HS-27A (cell line): ENCODE measurements around the gene CCDC188.
"Not testable (repeated sequence)": the region's sequence is repeated elsewhere in the genome, so short reads cannot be mapped to it uniquely, and the experiment has no call there.

Source experiments
- DNase-seq: peaks from one replicate; pipeline ENCODE4 v3.0.0-alpha.2; 2012; ENCODE audit warnings: low read depth, missing footprints

The CCDC188 gene

DNA sequence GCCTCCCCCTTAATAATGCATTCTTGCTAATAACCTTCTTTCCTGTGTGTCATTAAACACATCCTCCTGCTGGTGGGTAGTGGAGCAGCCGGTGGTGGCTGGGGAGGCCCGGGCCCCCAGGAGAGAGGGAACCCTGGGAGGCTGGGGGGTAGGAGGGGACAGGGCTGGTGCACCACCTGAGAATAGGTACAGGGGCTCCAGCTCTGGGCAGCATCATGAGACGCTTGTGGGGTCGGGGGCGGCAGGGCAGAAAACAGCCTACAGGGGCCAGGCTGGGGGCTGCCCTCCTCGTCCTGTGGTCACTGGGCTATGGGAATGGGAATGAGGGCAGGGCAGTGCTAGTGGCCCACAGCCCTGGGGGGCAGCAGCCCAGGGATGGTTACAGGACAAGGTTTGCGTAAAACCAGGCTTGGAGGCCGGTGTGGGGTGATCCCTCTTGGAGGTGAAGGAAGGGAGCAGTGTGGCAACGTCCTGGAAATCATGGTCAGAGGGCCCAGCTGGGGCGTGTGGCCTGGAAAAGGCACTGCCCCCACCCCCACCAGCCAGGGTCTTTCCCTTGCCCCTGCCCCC is 18.5 kb upstream of the CCDC188 start:
- DNase-seq: no peak

GRCh38 chr22:20167643-20168322 is 16.9 kb upstream of the CCDC188 start:
- DNase-seq: no peak

DNA sequence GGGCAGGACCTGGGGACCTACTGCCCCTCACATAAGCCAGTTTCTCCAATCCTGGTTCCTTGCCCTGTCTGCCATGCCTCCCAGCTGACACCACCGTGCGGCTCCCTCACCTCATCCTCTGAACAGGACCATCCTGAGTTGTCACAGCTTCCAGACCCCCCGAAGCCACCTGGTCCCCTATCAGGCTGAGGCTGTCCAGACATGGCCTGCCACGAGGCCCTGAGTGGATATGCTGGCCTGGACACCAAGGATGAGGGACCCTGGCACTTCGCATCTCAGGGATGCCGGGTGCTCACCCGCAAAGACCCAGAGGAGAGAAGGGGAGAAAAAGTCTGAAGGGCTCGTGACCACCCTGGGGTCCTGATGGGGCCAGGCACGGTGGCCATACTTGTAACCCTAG is 15.8 kb upstream of the CCDC188 start:
- DNase-seq: no peak

DNA sequence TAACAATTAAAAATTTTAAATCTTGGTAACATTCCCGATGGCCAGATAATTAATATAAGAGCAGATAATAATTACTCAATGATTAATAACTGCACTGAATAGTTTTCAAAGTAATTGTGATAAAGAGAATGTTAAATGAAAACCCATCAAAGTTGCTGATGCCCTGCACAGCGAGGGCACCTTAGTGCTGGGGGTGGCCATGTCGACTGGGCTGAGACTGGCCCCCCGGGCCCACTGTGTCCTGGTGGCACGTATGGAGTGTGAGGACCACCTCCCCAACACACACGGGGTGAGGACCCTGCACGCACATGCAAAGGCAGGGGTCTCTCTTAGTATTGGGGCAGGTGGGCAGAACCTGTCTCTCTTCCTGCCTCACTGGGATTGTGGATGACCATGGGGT is 15.1 kb upstream of the CCDC188 start:
- no peak for DNase-seq

DNA sequence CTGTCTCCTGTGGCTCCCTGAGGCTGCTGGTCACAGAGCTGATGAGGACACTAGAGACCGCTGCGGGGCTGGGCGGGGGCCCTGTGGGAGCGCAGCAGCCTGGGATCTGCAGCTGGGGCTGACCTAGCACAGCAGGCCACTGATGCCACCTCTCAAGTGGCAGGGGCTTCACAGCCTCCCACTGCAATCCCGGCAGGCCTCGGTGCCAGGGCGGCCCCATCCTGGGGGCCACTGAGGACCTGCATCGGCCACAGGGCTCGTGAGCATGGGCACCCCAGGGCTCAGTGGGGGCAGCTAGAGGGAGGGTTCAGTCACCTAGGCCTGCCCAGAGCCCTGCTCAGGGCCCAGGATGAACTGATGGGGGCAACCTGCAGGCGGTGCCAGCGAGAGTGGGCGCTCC is 14.6 kb upstream of the CCDC188 start:
- no peak for DNase-seq

GRCh38 chr22:20164863-20165262 is 14.0 kb upstream of the CCDC188 start:
- DNase-seq: no peak

DNA sequence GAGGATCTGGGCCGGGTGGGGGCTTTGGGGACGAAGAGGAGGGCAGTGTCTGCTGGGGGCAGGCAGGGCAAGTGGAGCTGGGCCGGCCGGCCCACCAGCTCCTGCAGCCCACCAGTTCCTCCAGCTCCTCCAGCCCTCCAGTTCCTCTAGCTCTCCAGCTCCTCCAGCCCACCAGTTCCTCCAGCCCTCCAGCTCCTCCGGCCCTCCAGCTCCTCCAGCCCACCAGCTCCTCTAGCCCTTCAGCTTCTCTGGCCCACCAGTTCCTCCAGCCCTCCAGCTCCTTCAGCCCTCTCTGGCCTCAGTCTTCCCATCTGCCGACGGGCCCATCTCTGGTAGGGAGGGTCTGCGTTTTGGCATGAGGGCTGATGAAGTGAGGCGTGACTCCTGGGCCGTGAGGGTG is 9.2 kb upstream of the CCDC188 start:
- DNase-seq: no peak

DNA sequence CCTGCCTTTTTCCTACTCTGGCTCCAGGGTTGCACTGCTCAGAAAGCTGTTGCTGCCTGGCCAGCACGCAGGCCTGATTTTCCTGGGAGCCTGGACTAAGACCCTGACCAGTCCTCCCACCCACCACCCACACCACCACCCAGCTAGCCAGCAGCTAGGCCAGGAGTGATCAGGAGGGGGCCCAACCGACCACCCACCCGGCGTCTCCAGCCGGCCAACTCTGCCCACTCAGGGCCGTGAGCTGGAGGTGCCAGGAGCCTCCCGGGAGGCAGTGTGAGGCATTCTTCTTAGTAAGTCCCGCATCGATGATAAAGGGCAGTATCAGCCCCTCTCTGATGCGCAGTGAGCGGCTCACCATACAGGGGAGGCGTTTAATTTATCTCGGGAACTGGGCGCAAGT is 8.7 kb upstream of the CCDC188 start:
- DNase-seq: not testable (repeated sequence)

- DNase-seq: no peak
Observed at GRCh38 chr22:20159076-20159475, 8.2 kb upstream of the CCDC188 start.

DNA sequence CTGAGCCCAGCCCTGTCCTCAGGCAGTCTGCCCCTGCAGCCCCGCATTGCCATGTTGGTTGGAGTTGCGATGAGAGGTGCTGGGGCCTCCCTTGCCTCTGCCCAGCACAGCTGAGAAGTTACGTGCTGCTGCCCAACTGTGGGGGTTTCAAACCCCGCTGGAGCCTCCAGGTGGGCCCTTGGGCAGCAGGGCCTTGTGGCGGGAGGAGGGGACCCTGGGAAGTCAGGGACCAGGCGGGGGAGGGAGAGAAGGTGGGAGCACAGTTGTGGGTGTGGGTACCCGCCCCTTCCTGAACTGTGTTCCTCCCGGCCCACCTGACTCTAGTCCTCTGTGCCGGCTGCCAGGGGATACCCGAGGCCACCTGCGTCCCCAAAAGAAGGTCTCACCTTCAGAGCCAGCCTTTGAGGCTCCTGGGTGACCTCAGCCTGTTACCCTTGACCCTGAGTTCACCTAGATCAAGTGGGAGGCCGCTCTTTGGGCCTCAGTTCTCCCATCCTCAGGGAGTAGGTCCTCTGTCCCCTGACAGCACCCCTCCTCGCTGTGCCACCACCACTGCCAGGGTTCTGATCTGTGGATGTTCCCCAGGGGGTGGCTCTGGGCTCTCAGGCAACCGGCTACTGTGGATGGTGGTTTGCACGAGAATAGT is 7.7 kb upstream of the CCDC188 start:
- no peak for DNase-seq

DNA sequence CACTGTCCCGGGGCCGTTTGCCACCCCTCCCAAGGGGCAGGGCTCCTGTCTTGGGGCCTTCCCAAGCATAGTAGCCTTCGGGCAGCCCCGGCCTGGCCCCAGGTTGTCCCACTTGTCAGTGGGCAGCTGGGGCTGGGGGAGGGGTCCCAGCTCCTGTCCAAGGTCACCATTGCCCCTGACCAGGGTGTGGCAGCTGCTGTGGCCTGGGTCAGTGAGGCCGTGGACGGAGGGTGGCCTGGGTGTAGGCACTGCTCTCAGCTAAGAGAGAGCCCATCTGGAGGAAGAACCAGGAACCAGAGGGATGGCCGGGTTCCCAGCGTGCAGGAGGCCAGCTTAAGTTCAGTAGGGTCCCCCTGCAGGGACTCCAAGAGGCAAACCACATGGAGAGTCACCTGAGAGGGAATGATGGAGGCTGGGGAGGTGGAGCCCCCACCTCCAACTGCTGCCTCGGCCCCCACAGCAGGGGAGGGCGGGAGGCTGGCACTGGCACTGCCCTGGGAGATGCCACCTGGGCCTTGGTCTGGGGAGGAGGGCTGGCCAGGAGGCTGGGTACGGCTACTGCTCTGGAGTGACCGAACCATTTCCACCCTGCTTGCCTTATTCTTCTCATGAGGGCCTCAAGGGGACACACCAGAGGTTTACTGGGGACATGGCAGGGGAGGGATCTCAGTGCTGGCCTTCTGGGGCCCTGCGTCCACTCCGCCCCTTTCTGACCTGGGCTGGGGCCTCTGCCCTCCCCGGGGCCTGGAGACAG is 6.8 kb upstream of the CCDC188 start:
- no peak for DNase-seq

- peak; percentile 34 for DNase-seq
Observed at GRCh38 chr22:20156611-20157429, 6.0 kb upstream of the CCDC188 start.

GRCh38 chr22:20156042-20156389 is 5.2 kb upstream of the CCDC188 start:
- DNase-seq: no peak

DNA sequence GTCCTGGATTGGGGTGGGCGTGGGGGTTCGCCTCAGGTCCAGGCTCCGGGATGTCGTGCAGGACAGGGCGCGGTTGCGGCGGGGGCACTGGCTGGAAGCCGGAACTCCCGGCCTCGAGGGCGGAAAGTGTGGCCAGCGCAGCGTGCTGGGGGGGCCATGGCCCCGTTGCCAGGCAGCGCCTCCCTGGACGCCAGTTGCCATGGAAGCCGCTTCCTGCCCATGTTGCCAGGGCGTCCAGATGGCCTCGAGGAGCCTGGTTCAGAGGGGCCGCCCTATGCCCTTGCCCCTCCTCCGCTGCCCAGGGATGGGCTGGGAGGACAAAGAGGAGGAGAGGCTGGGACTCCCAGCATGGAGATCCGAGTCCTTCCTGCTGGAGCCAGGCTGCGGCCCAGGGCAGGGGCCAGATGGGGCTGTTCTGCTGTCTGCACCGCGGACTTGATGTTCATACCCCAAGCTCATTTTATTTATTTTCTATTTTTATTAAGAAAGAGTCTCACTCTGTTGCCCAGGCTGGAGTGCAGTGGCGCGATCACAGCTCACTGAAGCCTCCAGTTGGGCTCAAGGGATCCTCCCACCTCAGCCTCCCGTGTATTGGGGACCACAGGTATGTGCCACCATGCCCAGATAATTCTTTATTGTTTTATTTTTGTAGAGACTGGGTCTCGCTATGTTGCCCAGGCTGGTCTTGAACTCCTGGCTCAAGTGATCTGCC is 4.6 kb upstream of the CCDC188 start:
- DNase-seq: no peak

DNA sequence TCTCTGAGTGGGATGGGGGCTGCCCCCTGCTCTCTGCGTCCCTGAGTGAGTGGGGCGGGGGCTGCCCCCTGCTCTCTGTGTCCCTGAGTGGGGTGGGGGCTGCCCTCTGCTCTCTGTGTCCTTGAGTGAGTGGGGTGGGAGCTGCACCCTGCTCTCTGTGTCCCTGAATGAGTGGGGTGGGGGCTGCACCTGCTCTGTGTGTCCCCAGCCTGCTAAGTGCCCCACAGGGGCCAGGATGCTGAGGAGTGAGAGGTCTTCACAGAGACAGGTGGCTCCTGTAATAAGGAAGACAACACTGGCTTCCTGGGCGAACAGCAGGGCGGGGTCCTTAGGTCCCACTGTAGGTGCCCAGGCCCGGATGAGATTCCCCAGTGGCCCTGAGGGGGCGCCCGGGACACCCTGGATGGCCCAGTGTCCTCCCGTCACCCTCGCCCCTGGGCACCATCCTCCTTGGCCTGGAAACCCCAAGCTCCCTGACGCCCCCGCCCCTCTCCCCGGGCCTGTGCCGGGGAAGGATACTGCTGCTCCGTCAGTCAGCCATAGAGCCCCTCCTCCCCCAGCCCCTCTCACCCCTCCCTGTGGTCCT is 3.8 kb upstream of the CCDC188 start:
- DNase-seq: no peak

DNA sequence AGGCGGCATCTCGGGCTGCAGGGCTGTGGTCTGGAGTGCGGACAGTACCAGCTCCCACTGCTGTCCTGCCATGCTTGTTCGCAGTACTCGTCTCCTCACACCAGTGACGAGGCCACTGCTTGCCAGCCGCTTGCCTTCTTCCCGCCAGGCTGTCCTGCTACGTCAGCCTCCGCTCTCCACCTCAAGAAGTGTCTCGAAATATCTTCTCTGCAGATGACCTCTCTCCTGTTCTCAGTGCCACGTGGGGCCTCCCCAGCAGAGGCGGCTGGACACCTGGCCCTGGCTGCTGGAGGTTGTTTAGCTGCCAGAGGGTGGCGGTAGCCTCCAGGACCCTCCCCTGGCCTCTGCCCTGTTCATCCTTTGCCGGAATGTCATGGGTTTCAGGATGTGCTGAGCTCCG is 3.1 kb upstream of the CCDC188 start:
- DNase-seq: no peak

DNA sequence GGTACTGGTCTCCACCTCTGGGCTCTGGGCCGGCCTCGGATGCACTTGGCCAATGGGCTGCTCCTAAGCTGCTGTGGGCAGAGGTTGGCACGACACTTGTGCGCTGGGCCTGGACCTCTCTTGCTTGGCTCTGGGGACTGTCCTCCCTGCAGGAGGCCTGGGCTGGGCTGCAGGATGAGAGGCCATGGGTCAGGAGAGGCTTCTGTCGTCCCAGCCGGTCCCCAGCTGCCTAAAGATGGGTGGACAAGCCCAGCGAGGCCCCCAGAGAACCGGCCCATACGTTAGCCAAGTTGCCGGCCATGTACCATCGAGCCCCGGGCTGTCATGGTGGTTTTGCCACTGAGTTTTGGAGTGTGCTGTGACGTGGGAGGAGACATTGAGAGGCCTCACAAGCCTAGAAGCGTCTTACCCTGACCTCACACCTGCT is 1.6 kb upstream of the CCDC188 start:
- no peak for DNase-seq

DNA sequence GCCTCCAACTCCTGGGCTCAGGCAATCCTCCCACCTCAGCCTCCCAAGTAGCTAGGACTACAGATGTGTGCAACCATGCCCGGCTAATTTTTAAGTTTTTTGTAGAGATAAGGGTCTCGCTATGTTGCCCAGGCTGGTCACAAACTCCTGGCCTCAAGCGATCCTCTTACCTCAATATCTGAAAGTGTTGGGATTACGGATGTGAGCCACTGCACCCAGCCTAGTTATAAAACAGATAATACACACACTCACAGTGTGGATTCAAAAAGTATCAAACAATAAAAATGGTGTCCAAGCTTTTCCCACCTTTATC is 377 bp upstream of the CCDC188 start:
- DNase-seq: no peak

DNA sequence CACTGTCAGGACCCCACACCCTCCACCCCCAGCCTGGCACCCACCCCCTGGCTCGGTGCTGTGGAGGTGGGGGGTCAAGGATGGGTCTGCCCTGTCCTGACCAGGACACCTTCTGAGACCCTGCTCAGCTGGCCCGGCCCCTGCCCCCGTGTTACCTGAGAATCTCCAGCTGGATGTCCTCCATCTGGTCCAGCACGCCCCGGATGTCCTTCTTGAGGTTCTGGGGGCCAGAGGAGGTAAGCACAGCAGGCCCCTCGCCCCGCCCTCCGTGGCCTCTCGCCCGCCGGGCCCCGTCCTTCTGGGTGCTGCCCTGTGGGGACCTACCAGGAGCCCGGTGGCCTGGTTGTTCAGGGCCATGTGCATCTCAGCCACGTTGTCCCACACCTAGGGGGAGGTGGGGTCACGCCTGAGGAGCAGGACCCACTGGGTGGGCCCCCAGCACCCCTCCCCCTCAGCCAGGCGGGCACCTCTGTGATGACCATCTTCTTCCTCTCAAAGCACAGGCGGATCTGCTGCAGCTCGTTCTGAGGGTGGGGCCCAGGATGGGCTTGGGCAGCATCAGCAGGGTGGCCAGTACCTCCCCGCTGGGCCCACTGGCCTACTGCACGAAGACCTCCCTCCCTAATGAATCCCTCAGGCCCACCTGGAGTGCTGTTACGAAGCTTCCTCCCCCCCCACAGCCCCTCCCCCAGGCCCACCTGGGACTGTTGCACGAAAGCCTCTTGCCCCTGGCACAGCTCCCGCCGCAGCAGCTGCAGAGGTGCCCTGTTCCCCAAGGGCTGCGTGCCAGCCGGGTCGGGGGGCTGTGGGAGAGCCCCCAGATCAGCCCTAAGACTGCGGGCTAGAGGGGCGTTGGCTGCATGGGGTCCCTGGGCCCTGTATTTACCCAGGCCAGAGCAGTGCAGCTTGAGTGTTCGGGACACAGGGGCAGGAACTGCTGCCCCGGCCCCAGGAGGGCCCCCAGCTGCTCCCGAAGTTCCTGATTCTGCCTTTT is 1.3 kb downstream of the CCDC188 start:
- DNase-seq: no peak

GRCh38 chr22:20148414-20148813 is 2.4 kb downstream of the CCDC188 start:
- no peak for DNase-seq
